NCI-H187 (cell line): ENCODE data around the gene MFGE8.

ENCODE experiments used
- DNase-seq, 2 experiments: peaks; one replicate each; lab custom pipeline; 2025; lab: John Stamatoyannopoulos, UW

MFGE8 gene

GRCh38 chr15:88898736-88899135 is 14.4 kb downstream of the MFGE8 start:
- no peak for DNase-seq

- DNase-seq: peak in 1 of 2 experiments; percentile 26
These were observed 15.6 kb downstream of the MFGE8 start for GRCh38 chr15:88897456-88898194.

GRCh38 chr15:88897142-88897455 is 16.1 kb downstream of the MFGE8 start:
- DNase-seq: no peak

- no peak for DNase-seq
These were observed 16.7 kb downstream of the MFGE8 start for GRCh38 chr15:88896333-88897033.

- DNase-seq: no peak
These were observed 18.1 kb downstream of the MFGE8 start, which contains the start of gene HAPLN3 for GRCh38 chr15:88894819-88895767. HAPLN3 (minus strand) TSS chr15:88895544; CDS start chr15:88887298, 8,246 bp downstream.

GRCh38 chr15:88894348-88894818 is 18.8 kb downstream of the MFGE8 start:
- DNase-seq: no peak

GRCh38 chr15:88891540-88892254 is 21.5 kb downstream of the MFGE8 start:
- no peak for DNase-seq

- no peak for DNase-seq
These were observed 22.7 kb downstream of the MFGE8 start for GRCh38 chr15:88890495-88890894.

- no peak for DNase-seq
These were observed 24.5 kb downstream of the MFGE8 start for GRCh38 chr15:88888719-88889118.

- DNase-seq: no peak
These were observed 26.1 kb downstream of the MFGE8 start for GRCh38 chr15:88887068-88887580.

GRCh38 chr15:88882785-88883184 is 30.4 kb downstream of the MFGE8 start:
- DNase-seq: no peak

GRCh38 chr15:88881775-88882174 is 31.4 kb downstream of the MFGE8 start:
- DNase-seq: no peak

- no peak for DNase-seq
These were observed 32.0 kb downstream of the MFGE8 start for GRCh38 chr15:88880944-88881740.

- no peak for DNase-seq
These were observed 34.4 kb downstream of the MFGE8 start for GRCh38 chr15:88878720-88879184.

GRCh38 chr15:88877906-88878305 is 35.3 kb downstream of the MFGE8 start:
- no peak for DNase-seq

- no peak for DNase-seq
These were observed 35.8 kb downstream of the MFGE8 start for GRCh38 chr15:88877415-88877814.

GRCh38 chr15:88876573-88876972 is 36.6 kb downstream of the MFGE8 start:
- DNase-seq: no peak

- no peak for DNase-seq
These were observed 38.5 kb downstream of the MFGE8 start for GRCh38 chr15:88874684-88875083.

GRCh38 chr15:88874275-88874674 is 38.9 kb downstream of the MFGE8 start:
- DNase-seq: no peak

- DNase-seq: no peak
These were observed 39.4 kb downstream of the MFGE8 start for GRCh38 chr15:88873786-88874185.
